Pons (tissue), 1 donor: ENCODE results near the gene PRICKLE1.

Experiments used
- DNase-seq: peaks from one replicate; pipeline ENCODE4 v3.0.0-alpha.2; 2016; ENCODE audit warnings: low spot score

PRICKLE1 gene

GRCh38 chr12:42492267-42492666 is 97.3 kb downstream of the PRICKLE1 start:
- DNase-seq: no peak

GRCh38 chr12:42490261-42490842 is 99.2 kb downstream of the PRICKLE1 start:
- DNase-seq: no peak

- DNase-seq: no peak
These were observed 103.1 kb downstream of the PRICKLE1 start for GRCh38 chr12:42486407-42486806.

GRCh38 chr12:42485823-42486222 is 103.7 kb downstream of the PRICKLE1 start:
- no peak for DNase-seq

- DNase-seq: no peak
These were observed 104.5 kb downstream of the PRICKLE1 start for GRCh38 chr12:42484996-42485395.

GRCh38 chr12:42483521-42483790 is 106.1 kb downstream of the PRICKLE1 start:
- no peak for DNase-seq

- DNase-seq: no peak
These were observed 106.6 kb downstream of the PRICKLE1 start for GRCh38 chr12:42482748-42483520.

GRCh38 chr12:42482041-42482747 is 107.4 kb downstream of the PRICKLE1 start:
- DNase-seq: no peak

GRCh38 chr12:42481368-42481767 is 108.2 kb downstream of the PRICKLE1 start:
- no peak for DNase-seq

GRCh38 chr12:42477941-42478340 is 111.6 kb downstream of the PRICKLE1 start:
- no peak for DNase-seq

- no peak for DNase-seq
These were observed 114.4 kb downstream of the PRICKLE1 start for GRCh38 chr12:42475106-42475505.

- no peak for DNase-seq
These were observed 115.2 kb downstream of the PRICKLE1 start for GRCh38 chr12:42474391-42474790.

GRCh38 chr12:42473561-42473960 is 116.0 kb downstream of the PRICKLE1 start:
- no peak for DNase-seq

GRCh38 chr12:42473130-42473529 is 116.4 kb downstream of the PRICKLE1 start:
- DNase-seq: no peak

GRCh38 chr12:42472376-42472775 is 117.2 kb downstream of the PRICKLE1 start:
- no peak for DNase-seq

- DNase-seq: peak; percentile 48
These were observed 120.0 kb downstream of the PRICKLE1 start for GRCh38 chr12:42469355-42470175.

- peak; percentile 37 for DNase-seq
These were observed 120.6 kb downstream of the PRICKLE1 start for GRCh38 chr12:42468921-42469320.

- no peak for DNase-seq
These were observed 121.2 kb downstream of the PRICKLE1 start for GRCh38 chr12:42468341-42468821.

GRCh38 chr12:42463671-42464070 is 125.9 kb downstream of the PRICKLE1 start:
- no peak for DNase-seq

- DNase-seq: no peak
These were observed 127.1 kb downstream of the PRICKLE1 start for GRCh38 chr12:42462486-42462885.

- no peak for DNase-seq
These were observed 130.2 kb downstream of the PRICKLE1 start for GRCh38 chr12:42459336-42459847.

GRCh38 chr12:42458575-42458974 is 131.0 kb downstream of the PRICKLE1 start:
- no peak for DNase-seq
